Amygdala (tissue), 56 donors: ENCODE results near the gene MACROD2.
"Not testable (repeated sequence)": the region's sequence is repeated elsewhere in the genome, so short reads cannot be mapped to it uniquely, and the experiment has no call there.

Source experiments
- DNase-seq, 56 donors: peaks; one replicate each; lab custom pipeline; 2025; lab: John Stamatoyannopoulos, UW

Gene MACROD2

GRCh38 chr20:15162079-15162647, 1166.8 kb downstream of the MACROD2 start:
- DNase-seq, result no peak

- DNase-seq, result no peak
Observed at GRCh38 chr20:15163632-15164031, 1168.3 kb downstream of the MACROD2 start.

DNA sequence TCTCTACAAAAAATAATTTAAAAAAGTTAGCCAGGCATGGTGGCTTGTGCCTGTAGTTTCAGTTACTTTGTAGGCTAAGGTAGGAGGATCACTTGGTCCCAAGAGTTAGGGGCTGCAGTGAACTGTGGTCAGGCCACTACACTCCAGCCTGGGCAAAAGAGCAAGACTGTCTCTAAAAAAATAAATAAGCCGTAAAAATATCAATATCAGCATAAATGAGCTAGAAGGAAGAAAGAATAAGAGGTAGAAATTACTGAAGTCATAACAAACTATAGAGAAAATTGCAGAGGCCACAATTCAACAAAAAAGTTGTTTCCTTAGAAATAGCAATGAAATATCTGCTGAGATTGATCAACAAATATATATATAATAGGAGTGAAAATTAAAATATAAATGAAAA, 1169.4 kb downstream of the MACROD2 start:
- no peak for DNase-seq

DNA sequence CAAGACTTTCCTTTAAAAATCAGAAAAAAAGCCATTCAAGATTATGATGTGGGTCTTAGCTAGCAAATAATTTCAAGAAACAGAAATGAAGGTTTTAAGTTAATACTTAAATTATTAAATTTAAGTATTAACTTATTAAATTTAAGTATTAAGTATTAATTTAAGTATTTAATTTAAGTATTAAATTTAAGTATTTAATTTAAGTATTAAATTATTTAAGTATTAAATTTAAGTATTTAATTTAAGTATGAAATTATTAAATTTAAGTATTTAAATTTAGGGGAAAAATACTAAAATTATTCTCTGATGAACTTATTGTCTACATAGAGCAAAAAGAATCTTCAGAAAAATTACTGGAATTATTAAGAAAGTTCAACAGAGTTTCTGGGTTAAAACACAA, 1171.4 kb downstream of the MACROD2 start:
- DNase-seq, result no peak

GRCh38 chr20:15171016-15171415, 1175.7 kb downstream of the MACROD2 start:
- DNase-seq, result no peak

DNA sequence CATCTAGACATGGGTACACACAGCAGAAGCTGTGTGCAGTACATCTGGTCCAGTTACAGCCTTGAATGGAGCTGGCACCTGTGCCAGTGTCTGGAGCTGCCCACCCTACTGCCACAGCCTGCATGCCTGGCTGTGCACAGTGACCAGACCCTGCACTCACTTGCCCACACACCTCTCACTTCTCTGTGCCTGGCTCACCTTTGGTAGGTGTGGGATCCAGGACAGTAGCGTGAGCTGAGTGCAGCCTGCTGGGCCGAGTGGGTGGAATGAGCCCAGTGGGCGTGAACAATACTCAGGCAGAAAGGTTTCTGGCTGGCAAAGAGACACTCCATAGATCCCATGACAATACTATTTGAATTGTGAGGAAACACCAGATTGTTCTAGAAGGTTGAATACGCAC, 1181.6 kb downstream of the MACROD2 start:
- peak in 1 of 56 donors; percentile 9 for DNase-seq

DNA sequence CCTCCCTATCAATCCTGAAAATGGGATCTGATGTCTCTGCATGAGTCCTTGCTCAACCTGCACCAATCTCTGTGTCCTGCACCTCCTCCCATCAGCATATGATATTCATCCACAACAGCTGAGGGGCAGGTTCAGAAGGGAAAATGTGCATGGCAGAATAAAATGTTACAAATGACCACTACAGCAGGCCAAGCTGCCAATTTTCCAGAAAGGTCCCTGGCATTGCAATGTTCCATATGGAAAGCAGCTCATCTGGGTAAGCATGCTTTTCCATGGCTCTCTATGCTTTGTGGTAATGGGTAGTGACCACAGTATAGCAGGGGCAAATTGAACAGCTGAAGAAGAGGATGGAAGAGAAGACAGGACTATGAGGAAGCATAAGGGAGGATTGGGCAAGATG, 1183.3 kb downstream of the MACROD2 start:
- no peak for DNase-seq

GRCh38 chr20:15179381-15179780, 1184.1 kb downstream of the MACROD2 start:
- peak in 32 of 56 donors; percentile 1 to 64 (median 18) for DNase-seq

DNA sequence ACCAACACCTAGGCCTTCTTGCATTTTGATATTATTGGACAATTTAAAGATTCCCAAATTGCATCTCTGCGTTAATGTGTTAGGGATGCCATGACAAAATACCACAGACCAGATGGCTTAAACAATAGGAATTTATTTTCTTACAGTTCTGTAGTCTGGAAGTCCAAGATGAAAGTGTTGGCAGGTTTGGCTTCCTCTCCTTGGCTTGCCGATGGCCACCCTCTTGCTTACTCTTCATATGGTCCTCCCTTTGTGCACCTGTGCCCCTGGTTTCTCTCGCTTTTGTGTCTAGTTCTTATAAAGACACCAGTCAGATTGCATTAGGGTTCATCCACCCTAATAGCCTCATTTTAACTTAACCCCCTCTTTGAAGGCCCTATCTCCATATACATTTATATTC, 1184.5 kb downstream of the MACROD2 start:
- no peak for DNase-seq

DNA sequence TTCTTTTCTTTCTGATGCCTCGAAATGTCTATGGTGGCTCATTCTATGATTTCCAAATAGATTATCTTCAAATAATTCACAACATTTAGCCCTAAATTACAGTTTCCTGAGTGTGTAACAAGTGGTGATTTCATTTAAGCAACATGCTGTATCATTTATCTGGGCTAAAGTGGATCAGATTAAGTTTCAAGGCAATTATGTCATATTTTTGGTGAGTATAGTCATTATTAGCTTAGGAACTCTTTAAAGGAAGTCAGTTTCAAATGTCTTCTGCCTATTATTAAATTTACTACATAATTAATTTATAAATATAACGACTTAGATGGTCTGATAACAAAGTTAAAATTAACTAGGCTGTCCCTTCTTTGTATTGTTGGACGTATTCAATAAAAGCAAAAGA, 1190.0 kb downstream of the MACROD2 start:
- DNase-seq, result no peak

DNA sequence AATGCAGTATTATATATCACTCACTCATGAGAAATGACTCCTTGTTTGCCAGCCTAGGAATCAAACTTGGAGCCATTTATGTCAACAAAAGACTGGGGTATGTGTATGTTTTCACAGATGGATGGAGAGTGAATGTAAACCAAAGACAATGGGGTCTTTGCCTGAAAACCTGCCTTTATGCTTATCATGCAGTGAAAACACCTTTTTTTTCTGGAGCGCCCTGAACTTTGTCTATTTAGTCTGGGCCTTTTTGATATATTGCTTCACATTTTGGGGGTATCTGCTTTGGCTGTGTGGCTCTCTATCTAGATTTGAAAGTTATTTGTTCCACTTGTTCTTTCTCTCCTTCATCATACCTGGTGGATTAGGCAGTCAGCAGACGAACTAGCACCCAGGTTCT, 1190.6 kb downstream of the MACROD2 start:
- no peak for DNase-seq

- no peak for DNase-seq
Observed at GRCh38 chr20:15187612-15188011, 1192.3 kb downstream of the MACROD2 start.

DNA sequence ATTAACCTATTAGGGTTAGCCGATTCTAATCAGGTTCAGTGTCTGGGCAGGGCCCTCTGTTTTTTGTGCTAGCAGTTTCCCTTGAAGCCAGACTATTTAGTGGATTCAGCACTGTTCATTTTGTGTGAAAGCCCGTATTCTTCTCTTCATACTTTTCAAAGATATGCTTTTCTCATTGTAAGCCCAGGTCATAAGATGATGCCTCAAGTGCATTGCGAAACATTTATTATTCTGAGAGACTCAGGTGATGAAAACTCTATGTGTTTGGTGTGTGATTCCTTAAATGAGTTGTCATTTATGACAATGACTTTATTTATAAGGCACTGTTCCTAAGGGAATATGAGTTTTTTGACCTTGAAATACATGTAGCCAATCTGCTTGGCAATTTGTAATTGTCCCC, 1193.1 kb downstream of the MACROD2 start:
- DNase-seq, result no peak

DNA sequence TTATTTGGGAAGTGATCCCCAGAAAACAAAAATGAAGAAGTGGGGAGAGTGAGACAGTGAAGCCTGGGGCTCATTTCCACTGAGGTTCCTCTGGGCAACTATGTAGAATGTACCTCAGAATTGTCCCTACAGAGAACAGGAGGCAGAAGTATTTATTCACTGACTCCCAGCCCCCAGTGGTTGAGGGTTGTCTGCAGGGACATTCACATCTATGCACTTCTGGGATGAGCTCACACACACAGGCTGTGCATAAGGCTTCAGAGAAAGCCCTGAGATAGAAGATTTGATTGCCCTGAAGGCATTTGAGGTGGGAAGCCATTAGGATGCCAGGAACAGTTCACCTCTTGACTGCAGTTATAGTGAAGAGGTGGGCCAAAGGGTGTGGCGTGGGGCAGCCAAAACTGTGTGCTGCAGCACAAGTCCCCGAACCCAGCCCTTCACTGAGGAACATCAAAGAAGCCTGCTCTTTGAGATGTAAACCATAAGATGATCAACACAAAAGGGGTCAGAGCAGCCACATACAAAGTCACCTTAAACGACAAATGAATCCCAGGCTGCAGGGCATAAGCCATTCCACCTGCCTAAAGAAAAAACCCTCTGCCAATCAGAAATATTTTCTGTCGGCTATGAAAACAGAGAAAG, 1195.9 kb downstream of the MACROD2 start:
- no peak for DNase-seq

GRCh38 chr20:15195378-15195777, 1200.1 kb downstream of the MACROD2 start:
- no peak for DNase-seq

DNA sequence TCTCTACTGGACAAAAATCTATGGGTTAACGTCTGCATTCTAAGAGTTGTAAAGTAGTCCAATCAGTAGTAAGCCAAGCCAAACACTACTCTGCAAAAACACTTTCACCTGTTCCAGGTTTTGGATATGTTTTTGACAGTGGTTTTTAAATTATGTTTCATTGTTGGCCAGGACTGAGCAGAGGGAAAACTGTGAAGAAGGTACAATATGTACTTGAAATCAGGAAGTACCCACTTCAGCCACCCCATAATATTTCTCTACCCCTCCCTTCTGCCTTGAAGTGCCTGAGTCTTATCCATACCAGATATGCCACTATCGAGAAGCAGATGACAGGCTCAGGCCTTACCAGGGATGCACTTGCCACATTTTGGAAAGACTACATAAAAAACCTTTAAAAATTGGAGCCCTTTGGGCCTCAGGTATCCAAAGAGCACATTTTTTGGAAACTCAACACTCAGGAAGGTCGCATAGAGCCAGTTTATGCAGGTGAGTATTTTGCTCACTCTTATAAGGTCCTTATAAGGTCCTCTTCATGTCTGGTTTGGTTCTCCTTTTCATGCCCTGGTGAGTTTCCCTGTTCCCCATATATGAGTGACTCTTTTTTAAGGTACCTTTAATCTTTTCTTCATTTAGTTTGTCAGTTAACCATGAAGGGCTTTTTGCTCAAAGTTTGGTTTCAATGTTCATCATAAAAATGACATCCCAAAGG, 1201.4 kb downstream of the MACROD2 start:
- no peak for DNase-seq

DNA sequence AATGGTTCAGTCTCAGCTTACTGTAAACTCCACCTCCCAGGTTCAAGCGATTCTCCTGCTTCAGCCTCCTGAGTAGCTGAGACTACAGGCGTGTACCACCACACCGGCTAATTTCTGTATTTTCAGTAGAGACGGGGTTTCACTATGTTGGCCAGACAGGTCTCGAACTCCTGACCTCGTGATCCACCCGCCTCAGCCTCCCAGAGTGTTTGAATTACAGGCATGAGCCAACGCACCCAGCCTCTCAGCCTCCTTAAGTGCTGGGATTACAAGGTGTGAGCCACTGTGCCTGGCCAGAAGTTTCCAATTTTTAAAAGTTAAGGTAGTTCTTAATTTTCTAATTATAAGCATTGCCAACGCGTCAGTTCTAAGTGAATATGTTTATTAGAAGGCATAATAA, 1202.7 kb downstream of the MACROD2 start:
- DNase-seq, result not testable (repeated sequence)

GRCh38 chr20:15199698-15200097, 1204.4 kb downstream of the MACROD2 start:
- DNase-seq, result no peak

GRCh38 chr20:15200147-15200565, 1204.8 kb downstream of the MACROD2 start:
- DNase-seq, result no peak

DNA sequence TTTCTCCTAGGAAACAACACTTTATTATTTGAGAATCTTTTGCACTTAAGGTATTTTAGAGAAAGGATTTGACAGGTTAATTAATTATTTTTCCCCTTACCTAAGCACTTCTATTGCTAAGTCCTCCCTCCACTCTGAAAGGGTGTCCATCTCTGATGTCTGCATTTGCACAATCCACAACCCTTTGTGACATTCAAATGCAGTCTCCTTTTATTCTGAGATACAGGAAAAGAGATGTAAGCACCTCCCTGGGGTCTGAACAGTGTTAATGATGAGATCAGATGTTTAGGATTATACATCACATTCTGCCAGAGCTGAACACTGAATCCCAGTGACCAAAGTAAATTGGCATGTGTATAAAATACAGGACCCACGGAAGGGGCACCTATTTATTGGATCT, 1206.3 kb downstream of the MACROD2 start:
- no peak for DNase-seq

DNA sequence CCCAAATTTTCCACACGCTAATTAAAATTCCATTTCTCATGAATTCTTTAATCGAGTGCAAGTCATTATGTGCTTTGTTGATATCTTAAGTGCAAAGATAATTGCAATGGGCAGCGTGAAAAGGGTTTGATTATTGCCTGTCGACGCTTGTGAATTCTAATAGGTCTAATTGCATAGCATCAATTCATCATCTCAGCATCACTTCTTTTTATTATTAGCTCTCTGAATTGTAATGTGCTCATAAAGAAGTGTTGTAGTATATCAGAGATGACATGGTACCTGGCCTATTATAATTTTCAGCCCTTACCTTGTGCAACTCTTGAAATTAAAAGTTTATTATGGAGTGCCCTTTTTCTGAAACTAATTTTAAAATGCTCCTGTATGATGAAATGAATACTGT, 1208.9 kb downstream of the MACROD2 start:
- no peak for DNase-seq

DNA sequence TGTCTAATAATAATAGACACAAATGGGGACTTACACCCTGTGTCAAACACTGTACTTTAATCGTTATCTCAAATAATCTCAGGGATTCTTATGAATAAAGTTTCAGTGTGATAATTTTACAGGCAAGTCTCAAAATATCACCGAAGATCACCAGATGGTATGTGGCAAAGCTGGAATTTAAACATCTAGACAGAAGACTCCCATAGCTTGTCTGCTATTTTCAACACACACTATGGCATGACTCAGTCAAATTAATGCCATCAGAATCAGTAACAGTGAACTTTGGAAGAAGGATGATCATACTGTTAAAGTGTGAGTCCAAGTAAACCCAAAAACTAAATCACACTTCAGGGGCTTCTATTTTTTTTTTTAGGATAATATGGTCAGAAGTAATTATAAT, 1209.7 kb downstream of the MACROD2 start:
- DNase-seq, result no peak
